Peyer's patch (tissue), 4 donors: ENCODE measurements around the gene ATXN2.

Experiments
- CTCF ChIP-seq, 6 experiments: fragments of 450-650 bp in 4 of 6; fragments of 200-600 bp in 2 of 6; sonication (generic) in 1 of 6; IDR thresholded peaks; one replicate each; pipeline ENCODE4 v1.5.1; 2017 to 2019; ENCODE audit warnings: antibody characterized with exemption in 6 of 6, mild to moderate bottlenecking in 3 of 6, moderate library complexity in 1 of 6
- POLR2A ChIP-seq, 2 donors: fragments of 450-650 bp; IDR thresholded peaks; one replicate each; pipeline ENCODE4 v1.5.1; 2017; ENCODE audit warnings: antibody characterized with exemption in 2 of 2, mild to moderate bottlenecking in 2 of 2, moderate library complexity in 2 of 2

GRCh38 chr12:111420494-111420893, 178.6 kb downstream of the ATXN2 start:
- no peak for TF ChIP-seq POLR2A (IDR thresholded peaks at IDR 0.05)
- no peak for TF ChIP-seq CTCF (IDR thresholded peaks at IDR 0.05)
